Peyer's patch (tissue), 4 donors: Measurements from ENCODE around the gene STARD10.

Experiments used
- POLR2A ChIP-seq, 2 donors: fragments of 450-650 bp; IDR thresholded peaks; one replicate each; pipeline ENCODE4 v1.5.1; 2017; ENCODE audit warnings: antibody characterized with exemption in 2 of 2, mild to moderate bottlenecking in 2 of 2, moderate library complexity in 2 of 2
- TF ChIP-seq, protein P1 (sequence below), 6 experiments: fragments of 450-650 bp in 4 of 6; fragments of 200-600 bp in 2 of 6; sonication (generic) in 1 of 6; IDR thresholded peaks; one replicate each; pipeline ENCODE4 v1.5.1; 2017 to 2019; ENCODE audit warnings: antibody characterized with exemption in 6 of 6, mild to moderate bottlenecking in 3 of 6, moderate library complexity in 1 of 6

DNA sequence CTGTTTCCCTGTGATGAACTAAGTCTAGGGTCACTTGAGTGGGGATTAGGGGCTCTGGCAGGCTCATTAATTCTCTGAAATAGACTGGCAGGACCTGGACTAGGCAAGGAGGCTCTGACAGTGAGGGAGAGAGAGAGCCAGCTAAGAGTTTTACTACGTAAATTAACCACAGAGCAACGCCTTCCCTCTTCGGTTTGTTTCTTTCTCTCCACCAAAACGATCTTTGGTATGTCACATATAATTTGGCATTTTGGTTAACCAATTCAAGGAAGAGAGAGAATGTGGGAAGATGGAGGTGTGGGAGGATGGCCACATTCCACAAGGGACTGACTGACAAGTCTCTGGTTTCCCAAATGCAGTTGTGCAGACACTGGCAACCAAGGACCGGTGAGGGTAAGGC lies 48.3 kb upstream of the STARD10 start:
- TF ChIP-seq, protein P1, sequence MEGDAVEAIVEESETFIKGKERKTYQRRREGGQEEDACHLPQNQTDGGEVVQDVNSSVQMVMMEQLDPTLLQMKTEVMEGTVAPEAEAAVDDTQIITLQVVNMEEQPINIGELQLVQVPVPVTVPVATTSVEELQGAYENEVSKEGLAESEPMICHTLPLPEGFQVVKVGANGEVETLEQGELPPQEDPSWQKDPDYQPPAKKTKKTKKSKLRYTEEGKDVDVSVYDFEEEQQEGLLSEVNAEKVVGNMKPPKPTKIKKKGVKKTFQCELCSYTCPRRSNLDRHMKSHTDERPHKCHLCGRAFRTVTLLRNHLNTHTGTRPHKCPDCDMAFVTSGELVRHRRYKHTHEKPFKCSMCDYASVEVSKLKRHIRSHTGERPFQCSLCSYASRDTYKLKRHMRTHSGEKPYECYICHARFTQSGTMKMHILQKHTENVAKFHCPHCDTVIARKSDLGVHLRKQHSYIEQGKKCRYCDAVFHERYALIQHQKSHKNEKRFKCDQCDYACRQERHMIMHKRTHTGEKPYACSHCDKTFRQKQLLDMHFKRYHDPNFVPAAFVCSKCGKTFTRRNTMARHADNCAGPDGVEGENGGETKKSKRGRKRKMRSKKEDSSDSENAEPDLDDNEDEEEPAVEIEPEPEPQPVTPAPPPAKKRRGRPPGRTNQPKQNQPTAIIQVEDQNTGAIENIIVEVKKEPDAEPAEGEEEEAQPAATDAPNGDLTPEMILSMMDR (IDR thresholded peaks at IDR 0.05), result no peak
- TF ChIP-seq POLR2A (IDR thresholded peaks at IDR 0.05), result no peak
